Right cardiac atrium (tissue), 5 donors: Measurements from ENCODE around the gene ADRA2B. TPM values are rescaled to one million over a fixed set of nuclear protein-coding genes. Genes with fewer than 3 reads are reported as not detected.

Experiments
- ATAC-seq, 2 donors: fragments of 200-7000 bp; cut with Tn5 transposase; one replicate each; pipeline versions ENCODE4 v1.8.0 to v1.9.1; 2020; ENCODE audit warnings: moderate library complexity in 2 of 2, mild to moderate bottlenecking in 1 of 2
- DNase-seq, 3 donors: peaks; one replicate each; pipeline ENCODE4 v3.0.0-alpha.2; 2020
- H3K27ac ChIP-seq: one replicate; pipeline ENCODE4 v1.5.1; 2013; ENCODE audit warnings: mild to moderate bottlenecking, low read length, control low read depth, moderate library complexity
- H3K27me3 ChIP-seq: one replicate; pipeline ENCODE4 v1.6.1; 2013; ENCODE audit not compliant: control insufficient read depth, insufficient read depth
- H3K4me1 ChIP-seq: one replicate; pipeline ENCODE4 v1.6.1; 2013; ENCODE audit warnings: low read length; ENCODE audit not compliant: control insufficient read depth, insufficient read depth
- H3K4me3 ChIP-seq: one replicate; pipeline ENCODE4 v1.5.1; 2013; ENCODE audit warnings: low read length, control low read depth
- H3K9me3 ChIP-seq: one replicate; pipeline ENCODE4 v1.6.1; 2013; ENCODE audit warnings: low read length; ENCODE audit not compliant: control insufficient read depth
- WGBS: extraction: QIAGEN DNeasy Blood & Tissue Kit; methylation state at CpG from one replicate; pipeline ENCODE4 v1.1.7; 2013; 5-methylcytosine and 5-hydroxymethylcytosine counted together
- intact Hi-C, 4 donors: fragments of 100-400 bp; cut with DNase I; formaldehyde crosslinking; loops; one replicate each; pipeline versions ENCODE4 v1.11.0 to v1.14.0; 2022 to 2023
- polyA plus RNA-seq: library from polyadenylated mRNA; stranded (reverse); fragments of 200-250 nt; gene quantifications from one replicate; pipeline ENCODE4 v1.2.3, GENCODE V29; 2013
- total RNA-seq, 4 donors: library from RNA; stranded (reverse); fragmentation: NEBNext Ultra II Directional; extraction: Animal tissue kit (Norgen Biotek cat#: 25700); gene quantifications; one replicate each; pipeline ENCODE4 v1.2.1, GENCODE V29; 2021
- donor health status: healthy with polysubstance abuse.
- donor health status: DM: no; HTN: yes; CAD: no.
- donor health status: DM: no; HTN: no; CAD: no.
- donor health status: DM: no; HTN: yes; CAD: no; lungs with severe emphysema.
- donor health status: DM: yes; HTN: yes; CAD: no.

Gene ADRA2B
- total and polyA plus RNA-seq, 5 donors = 0.11 to 2.2 (median 0.88) TPM

GRCh38 chr2:96108541-96109360 is 7.6 kb downstream of the ADRA2B start:
- no peak overlapping the region for H3K4me3 ChIP-seq
- H3K9me3 ChIP-seq = no peaks in the 10 kb centered on the region
- no peaks in the 10 kb centered on the region for H3K27me3 ChIP-seq
- 16% methylated on average over 17 of the region's 17 CpGs for WGBS
- ATAC-seq = peak; percentile 56 to 59
- H3K27ac ChIP-seq = peak overlapping the region; percentile 19
- DNase-seq = peak; percentile 51 to 78 (median 68)
- H3K4me1 ChIP-seq = peaks cover 5% of the 10 kb centered on the region
- intact Hi-C loops = no loop called here

- Histone ChIP-seq H3K27ac (no peak overlapping the region), H3K27me3 (no peaks in the 10 kb centered on the region), H3K4me1 (peaks cover 5% of the 10 kb centered on the region), H3K4me3 (no peak overlapping the region), H3K9me3 (no peaks in the 10 kb centered on the region)
- DNase-seq (no peak), ATAC-seq (no peak)
- intact Hi-C loops = no loop called here
- WGBS = 42% methylated on average over 5 of the region's 5 CpGs
Observed at GRCh38 chr2:96108151-96108540, 8.2 kb downstream of the ADRA2B start.

GRCh38 chr2:96107708-96108065 is 8.7 kb downstream of the ADRA2B start:
- WGBS = 91% methylated on average over 3 of the region's 3 CpGs
- Histone ChIP-seq H3K4me1 (peaks cover 5% of the 10 kb centered on the region), H3K27me3 (no peaks in the 10 kb centered on the region), H3K4me3 (no peak overlapping the region), H3K27ac (no peak overlapping the region), H3K9me3 (no peaks in the 10 kb centered on the region)
- ATAC-seq = no peak
- intact Hi-C loops = no loop called here
- DNase-seq = no peak

GRCh38 chr2:96106991-96107707 is 9.2 kb downstream of the ADRA2B start:
- no peaks in the 10 kb centered on the region for H3K27me3 ChIP-seq
- DNase-seq (no peak), ATAC-seq (no peak)
- WGBS = 78% methylated on average over 9 of the region's 9 CpGs
- no peak overlapping the region for H3K4me3 ChIP-seq
- peaks cover 5% of the 10 kb centered on the region for H3K4me1 ChIP-seq
- intact Hi-C loops = no loop called here
- H3K27ac ChIP-seq = no peak overlapping the region
- H3K9me3 ChIP-seq = no peaks in the 10 kb centered on the region

GRCh38 chr2:96105994-96106715 is 10.2 kb downstream of the ADRA2B start:
- no peak overlapping the region for H3K4me3 ChIP-seq
- 96% methylated on average over 8 of the region's 8 CpGs for whole genome bisulfite sequencing
- H3K4me1 ChIP-seq = peaks cover 5% of the 10 kb centered on the region
- intact Hi-C loops = no loop called here
- no peaks in the 10 kb centered on the region for H3K27me3 ChIP-seq
- no peaks in the 10 kb centered on the region for H3K9me3 ChIP-seq
- DNase-seq (no peak), ATAC-seq (no peak)
- H3K27ac ChIP-seq = no peak overlapping the region

- DNase-seq (no peak), ATAC-seq (no peak)
- Histone ChIP-seq H3K27ac (no peak overlapping the region), H3K27me3 (no peaks in the 10 kb centered on the region), H3K4me3 (no peak overlapping the region), H3K4me1 (peaks cover 5% of the 10 kb centered on the region), H3K9me3 (no peaks in the 10 kb centered on the region)
- WGBS = 93% methylated on average over 3 of the region's 3 CpGs
- intact Hi-C loops = no loop called here
Observed at GRCh38 chr2:96105152-96105915, 11.0 kb downstream of the ADRA2B start.

- no peak overlapping the region for H3K4me3 ChIP-seq
- intact Hi-C loops = no loop called here
- H3K9me3 ChIP-seq = no peaks in the 10 kb centered on the region
- WGBS = 85% methylated on average over 6 of the region's 6 CpGs
- H3K27ac ChIP-seq = no peak overlapping the region
- DNase-seq (no peak), ATAC-seq (no peak)
- no peaks in the 10 kb centered on the region for H3K27me3 ChIP-seq
- H3K4me1 ChIP-seq = peaks cover 5% of the 10 kb centered on the region
Observed at GRCh38 chr2:96104487-96104861, 11.9 kb downstream of the ADRA2B start.

- Histone ChIP-seq H3K27ac (no peak overlapping the region), H3K4me1 (peaks cover 7% of the 10 kb centered on the region)
- ATAC-seq = peak in 1 of 2 donors; percentile 47
Observed at GRCh38 chr2:96103761-96104486, 12.4 kb downstream of the ADRA2B start.

GRCh38 chr2:96103187-96103601 is 13.2 kb downstream of the ADRA2B start:
- DNase-seq (no peak), ATAC-seq (no peak)
- WGBS = 82% methylated on average over 8 of the region's 8 CpGs
- Histone ChIP-seq H3K4me1 (peaks cover 6% of the 10 kb centered on the region), H3K27ac (no peak overlapping the region), H3K9me3 (no peaks in the 10 kb centered on the region), H3K4me3 (no peak overlapping the region), H3K27me3 (no peaks in the 10 kb centered on the region)
- intact Hi-C loops = no loop called here

More at GRCh38 chr2:96103761-96104486, 12.4 kb downstream of the ADRA2B start:
- intact Hi-C loops = no loop called here
- 27% methylated on average over 6 of the region's 6 CpGs for WGBS
- peak in 1 of 3 donors; percentile 73 for DNase-seq
- Histone ChIP-seq H3K4me3 (no peak overlapping the region), H3K27me3 (no peaks in the 10 kb centered on the region), H3K9me3 (no peaks in the 10 kb centered on the region)

GRCh38 chr2:96102596-96103186 is 13.7 kb downstream of the ADRA2B start:
- H3K27ac ChIP-seq = no peak overlapping the region
- DNase-seq = no peak

More at GRCh38 chr2:96102596-96103186, 13.7 kb downstream of the ADRA2B start:
- H3K27me3 ChIP-seq = no peaks in the 10 kb centered on the region
- no peak overlapping the region for H3K4me3 ChIP-seq
- 98% methylated on average over 15 of the region's 15 CpGs for WGBS
- ATAC-seq = no peak
- peaks cover 6% of the 10 kb centered on the region for H3K4me1 ChIP-seq
- intact Hi-C loops = no loop called here
- no peaks in the 10 kb centered on the region for H3K9me3 ChIP-seq
